NCI-H2029 treated with DMSO at 0.1 percent for 48 hours (cell line): ENCODE results near the gene A4GALT.
"Not testable (repeated sequence)": the region's sequence is repeated elsewhere in the genome, so short reads cannot be mapped to it uniquely, and the experiment has no call there.

ENCODE experiments used
- DNase-seq: peaks from one replicate; lab custom pipeline; 2025; lab: John Stamatoyannopoulos, UW

The A4GALT gene

GRCh38 chr22:42742940-42743339 lies 22.3 kb upstream of the A4GALT start:
- no peak for DNase-seq

GRCh38 chr22:42740320-42740719 lies 19.6 kb upstream of the A4GALT start:
- DNase-seq = not testable (repeated sequence)

- DNase-seq = no peak
These were observed 13.7 kb upstream of the A4GALT start for GRCh38 chr22:42734406-42734805.

GRCh38 chr22:42733394-42733793 lies 12.7 kb upstream of the A4GALT start:
- not testable (repeated sequence) for DNase-seq

DNA sequence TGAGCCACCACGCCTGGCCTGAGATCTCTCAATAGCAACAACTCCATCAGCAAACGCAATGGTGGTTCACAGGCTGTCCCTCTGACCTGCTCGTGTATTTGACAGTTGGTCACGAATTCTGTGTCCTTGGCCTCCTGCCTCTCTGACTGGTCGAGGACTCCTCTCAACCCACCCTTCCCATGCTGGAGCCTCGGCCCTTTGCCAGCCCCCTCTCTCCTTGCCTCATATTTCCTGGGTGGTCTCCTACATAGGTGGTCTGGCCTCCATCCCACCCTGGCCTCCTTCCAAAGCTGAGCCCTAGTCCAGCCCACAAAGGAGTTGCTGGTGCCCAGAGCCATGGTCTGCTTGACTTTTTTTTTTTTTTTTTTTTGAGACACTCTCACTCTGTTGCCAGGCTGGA lies 11.4 kb upstream of the A4GALT start:
- no peak for DNase-seq

DNA sequence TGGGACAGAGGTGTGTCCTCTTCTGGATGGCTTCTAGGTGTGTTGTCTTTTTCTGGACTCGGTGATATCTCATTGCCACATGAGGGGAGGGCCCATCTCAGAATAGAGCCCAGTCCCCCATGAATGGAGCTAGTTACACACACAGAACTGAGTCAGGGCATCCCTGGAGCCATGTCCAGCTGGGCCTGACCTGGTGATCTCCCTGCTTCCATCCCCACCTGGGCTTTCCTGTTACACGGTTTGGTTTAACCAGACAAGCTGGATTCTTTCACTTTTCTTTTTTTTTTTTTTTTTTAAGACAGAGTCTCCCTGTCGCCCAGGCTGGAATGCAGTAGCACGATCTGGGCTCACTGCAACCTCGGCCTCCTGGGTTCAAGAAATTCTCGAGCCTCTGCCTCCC lies 6.1 kb upstream of the A4GALT start:
- no peak for DNase-seq

GRCh38 chr22:42725606-42726355 lies 5.1 kb upstream of the A4GALT start:
- no peak for DNase-seq

- no peak for DNase-seq
These were observed 3.4 kb upstream of the A4GALT start for GRCh38 chr22:42724062-42724461.

GRCh38 chr22:42721045-42721434 lies 370 bp upstream of the A4GALT start:
- DNase-seq = no peak

DNA sequence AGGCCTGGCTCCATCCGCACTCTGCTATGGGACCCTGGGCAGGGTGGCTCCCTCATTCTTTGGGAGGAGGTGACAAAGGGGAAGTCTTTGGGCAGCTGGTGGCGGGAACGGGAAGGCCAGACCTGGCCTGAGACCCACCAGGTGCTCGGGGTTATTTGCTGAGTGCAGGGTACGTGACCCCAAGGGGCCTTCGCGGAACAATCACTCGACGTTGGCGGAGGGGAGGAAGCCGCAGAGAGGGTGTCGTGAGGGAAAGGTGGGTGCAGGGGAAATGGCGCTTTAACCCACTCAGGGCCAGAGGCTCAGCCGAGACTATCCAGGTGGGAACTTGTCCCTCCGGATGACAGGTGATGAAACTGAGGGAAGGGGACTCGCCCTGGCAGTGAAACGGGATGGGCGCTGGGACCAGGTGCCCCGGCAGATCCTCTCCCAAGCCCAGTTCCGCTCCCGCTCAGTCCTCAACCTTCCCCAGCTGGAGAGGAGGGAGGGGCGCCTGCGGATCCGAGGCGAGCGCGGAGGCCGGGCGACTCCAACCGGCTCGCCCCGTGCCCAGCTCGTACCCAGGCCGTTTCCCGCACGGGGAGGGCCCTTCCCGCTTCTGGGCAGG lies 911 bp downstream of the A4GALT start:
- DNase-seq = no peak

- DNase-seq = no peak
These were observed 1.5 kb downstream of the A4GALT start for GRCh38 chr22:42719133-42719532.

DNA sequence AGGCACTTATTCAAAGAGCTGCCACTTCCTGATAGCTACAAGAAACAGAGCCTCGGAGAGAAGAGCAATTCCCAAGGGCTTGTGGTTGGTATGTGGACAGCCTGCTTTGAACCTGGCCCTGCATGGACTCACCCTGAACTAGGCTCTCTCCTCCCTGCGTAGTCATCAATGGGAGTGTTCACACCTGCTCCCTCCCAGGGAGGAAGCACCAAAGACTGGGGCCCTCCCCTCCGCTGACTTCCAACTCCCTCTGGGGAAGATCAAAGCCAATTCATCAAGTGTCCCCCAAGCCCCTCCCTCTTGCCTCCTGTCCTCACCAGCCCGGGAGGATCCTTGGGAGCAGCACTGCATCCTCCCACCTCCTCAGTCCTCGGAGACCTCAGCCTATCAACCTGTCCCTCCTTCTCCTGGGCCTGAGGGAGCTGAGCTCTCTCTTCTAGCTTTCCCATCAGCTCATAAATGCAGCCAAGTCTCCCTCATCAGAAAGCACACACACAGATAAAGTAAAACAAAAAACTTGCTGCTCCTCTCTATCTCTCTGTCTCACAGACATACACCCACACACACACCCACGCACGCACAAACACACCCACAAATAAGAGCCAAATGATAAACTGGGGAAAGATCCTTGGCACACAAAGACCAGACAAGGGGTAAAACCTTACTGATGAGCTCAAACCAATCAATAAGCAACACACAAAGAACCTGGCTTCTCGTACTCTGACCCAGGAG lies 3.3 kb downstream of the A4GALT start:
- DNase-seq = no peak

GRCh38 chr22:42716649-42717127 lies 4.0 kb downstream of the A4GALT start:
- DNase-seq = no peak

GRCh38 chr22:42716221-42716620 lies 4.4 kb downstream of the A4GALT start:
- no peak for DNase-seq

DNA sequence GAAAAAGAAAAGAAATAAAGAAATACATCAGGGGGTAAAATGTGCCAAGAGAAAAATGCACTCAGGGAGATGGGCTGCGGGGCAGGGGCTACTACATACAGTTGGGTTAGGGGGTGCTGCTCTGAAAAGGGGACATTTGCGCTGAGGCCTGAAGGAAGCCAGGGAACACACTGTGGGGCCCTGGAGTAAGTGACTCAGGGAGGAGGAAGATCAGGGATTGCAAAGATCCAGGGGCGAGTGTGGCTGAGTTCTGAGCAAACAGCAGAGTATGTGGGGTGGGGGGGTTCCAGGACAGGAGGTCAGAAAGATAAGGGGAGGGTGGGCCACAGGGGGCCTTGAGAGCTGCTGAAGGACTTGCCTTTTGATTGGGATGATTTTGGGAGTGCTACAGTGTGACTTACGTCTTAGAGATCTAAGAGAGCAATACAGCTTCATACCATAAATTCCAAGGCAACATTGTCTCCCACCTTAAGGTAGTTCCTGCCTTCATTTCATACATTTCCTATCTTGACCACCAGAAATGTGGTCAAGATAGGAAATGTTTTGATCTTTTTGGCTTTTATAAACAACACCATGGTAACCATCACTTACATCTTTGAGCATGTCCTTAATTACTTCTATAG lies 5.8 kb downstream of the A4GALT start:
- DNase-seq = no peak

GRCh38 chr22:42714308-42714707 lies 6.4 kb downstream of the A4GALT start:
- DNase-seq = no peak

DNA sequence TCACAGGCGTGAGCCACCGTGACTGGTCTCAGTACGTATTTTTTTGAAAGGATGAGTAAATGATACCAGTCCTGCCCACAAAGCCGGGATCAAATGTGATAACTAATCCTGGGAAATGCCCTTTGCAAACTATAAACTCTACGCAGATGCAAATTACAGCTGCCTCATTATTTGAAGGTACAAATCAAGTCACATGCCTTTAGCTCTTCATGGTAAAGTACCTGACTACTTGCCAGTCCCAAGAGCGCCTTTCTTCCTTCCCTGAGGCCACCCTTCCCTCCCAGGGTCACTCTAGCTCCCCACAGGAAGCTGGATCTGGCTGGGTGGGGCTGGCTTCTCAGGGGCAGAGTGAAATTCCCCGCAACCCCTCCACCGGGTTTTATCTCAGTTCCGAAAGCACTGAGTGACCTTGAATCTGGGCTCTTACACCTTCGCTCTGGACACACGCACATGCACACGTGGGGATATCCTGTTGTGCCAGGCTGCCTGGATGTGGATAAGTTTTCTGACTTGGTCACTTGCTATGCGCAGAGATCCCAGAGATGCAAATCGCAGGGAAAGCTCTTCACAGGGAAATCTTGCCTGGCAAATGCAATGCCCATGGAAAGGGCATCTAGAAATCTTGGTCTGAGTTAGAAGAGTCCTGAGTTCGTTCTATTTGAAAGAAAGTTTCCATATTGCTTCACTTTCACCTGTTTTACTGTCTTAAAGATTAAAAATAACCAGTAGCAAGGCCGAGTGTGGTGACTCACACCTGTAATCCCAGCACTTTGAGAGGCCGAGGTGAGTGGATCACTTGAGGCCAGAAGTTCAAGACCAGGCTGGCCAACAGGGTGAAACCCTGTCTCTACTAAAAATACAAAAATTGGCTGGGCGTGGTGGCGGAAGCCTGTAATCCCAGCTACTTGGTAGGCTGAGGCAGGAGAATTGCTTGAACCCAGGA lies 8.5 kb downstream of the A4GALT start:
- DNase-seq = no peak

GRCh38 chr22:42711281-42711731 lies 9.4 kb downstream of the A4GALT start:
- no peak for DNase-seq

DNA sequence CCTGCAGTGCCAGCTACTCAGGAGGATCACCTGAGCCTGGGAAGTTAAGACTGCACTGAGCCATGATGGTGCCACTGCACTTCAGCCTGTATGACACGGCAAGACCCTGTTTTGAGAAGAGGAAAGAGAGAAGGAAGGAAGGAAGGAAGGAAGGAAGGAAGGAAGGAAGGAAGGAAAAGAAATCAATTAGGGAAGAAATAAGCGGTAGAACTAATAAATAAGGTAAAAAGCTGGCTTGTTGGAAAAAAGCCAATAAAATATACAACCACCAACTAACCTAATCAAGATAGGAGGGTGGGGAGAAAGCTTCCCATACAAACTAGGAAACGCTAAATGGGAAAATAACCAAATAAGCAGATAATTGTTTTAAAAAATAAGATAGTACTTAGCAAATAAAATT lies 12.3 kb downstream of the A4GALT start:
- no peak for DNase-seq

DNA sequence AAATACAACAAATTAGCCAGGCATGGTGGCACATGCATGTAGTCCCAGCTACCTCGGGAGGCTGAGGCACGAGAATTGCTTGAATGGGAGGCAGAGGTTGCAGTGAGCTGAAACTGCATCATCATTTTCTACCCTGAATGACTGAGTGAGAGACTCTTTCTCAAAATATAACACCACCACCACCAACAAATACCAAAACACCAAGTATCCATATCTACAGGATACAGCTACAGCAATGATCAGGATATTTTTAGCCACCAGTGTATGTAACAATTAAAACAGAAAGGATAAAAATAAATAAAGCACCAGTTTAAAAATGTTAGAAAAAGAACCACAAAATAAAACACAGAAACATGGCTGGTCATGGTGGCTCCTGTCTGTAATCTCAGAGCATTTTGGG lies 13.2 kb downstream of the A4GALT start:
- DNase-seq = no peak

GRCh38 chr22:42704896-42705295 lies 15.8 kb downstream of the A4GALT start:
- DNase-seq = no peak
